IMR-90 (cell line): Measurements from ENCODE around the gene CSRNP3. TPM values are rescaled to one million over a fixed set of nuclear protein-coding genes. Genes with fewer than 3 reads are reported as not detected.

Experiments used
- ATAC-seq: fragments of 200-7000 bp; cut with Tn5 transposase; 2 replicates; pipeline ENCODE4 v1.9.1; 2020; ENCODE audit warnings: low read depth, mild to moderate bottlenecking, moderate library complexity
- BruUV-seq: library from RNA; stranded (reverse); fragments of 400-500 nt; replicated peaks from 2 replicates; lab custom pipeline; 2021; lab: Mats Ljungman, UMichigan
- CTCF ChIA-PET: fragments of 300-600 bp; formaldehyde crosslinking; extraction: SDS; loops from one replicate; lab custom pipeline; 2021; ENCODE audit warnings: antibody characterized with exemption; lab: Yijun Ruan, JAX
- POLR2A ChIA-PET: fragments of 300-600 bp; sonication (Branson Sonifier 250); formaldehyde crosslinking; loops from one replicate; lab custom pipeline; 2022; ENCODE audit warnings: antibody characterized with exemption; ENCODE audit not compliant: unreplicated experiment; lab: Charles Lee
- DNase-seq: peaks from one replicate; pipeline ENCODE4 v3.0.0; 2013
- H2AFZ ChIP-seq: replicated peaks from 2 replicates; pipeline ENCODE3; 2013; ENCODE audit warnings: low read length, mild to moderate bottlenecking; ENCODE audit not compliant: poor library complexity
- H2AK5ac ChIP-seq: 2 replicates; pipeline ENCODE4 v1.6.1; 2013; ENCODE audit warnings: low read depth, low read length, inconsistent platforms
- H2AK9ac ChIP-seq: replicated peaks from 2 replicates; pipeline ENCODE3; 2013; ENCODE audit warnings: mild to moderate bottlenecking, low read depth, low read length, moderate library complexity; ENCODE audit not compliant: poor library complexity
- H2BK120ac ChIP-seq: 2 replicates; pipeline ENCODE4 v1.6.1; 2013; ENCODE audit warnings: low read depth, low read length, inconsistent platforms
- H2BK15ac ChIP-seq: 3 replicates; pipeline ENCODE4 v1.6.1; 2013; ENCODE audit warnings: low read depth, low read length, inconsistent platforms
- H2BK20ac ChIP-seq: 2 replicates; pipeline ENCODE4 v1.6.1; 2013; ENCODE audit warnings: low read depth, mild to moderate bottlenecking, inconsistent platforms, low read length, moderate library complexity
- H2BK5ac ChIP-seq: 2 replicates; pipeline ENCODE4 v1.6.1; 2013; ENCODE audit warnings: mild to moderate bottlenecking, low read depth, low read length, inconsistent platforms; ENCODE audit not compliant: poor library complexity, severe bottlenecking
- H3K14ac ChIP-seq: replicated peaks from 2 replicates; pipeline ENCODE4 v1.6.1; 2013; ENCODE audit warnings: low read depth, low read length, inconsistent platforms
- H3K18ac ChIP-seq: 2 replicates; pipeline ENCODE4 v1.6.1; 2013; ENCODE audit warnings: low read depth, low read length, control low read depth
- H3K23ac ChIP-seq: 2 replicates; pipeline ENCODE4 v1.6.1; 2013; ENCODE audit warnings: low read depth, low read length, inconsistent platforms
- H3K27ac ChIP-seq: 2 replicates; pipeline ENCODE4 v1.5.1; 2013; ENCODE audit warnings: mild to moderate bottlenecking, control low read depth, low read length; ENCODE audit not compliant: insufficient read depth
- H3K27me3 ChIP-seq: 2 replicates; pipeline ENCODE4 v1.6.1; 2013; ENCODE audit warnings: low read length; ENCODE audit not compliant: control insufficient read depth, insufficient read depth
- H3K36me3 ChIP-seq: 2 replicates; pipeline ENCODE4 v1.6.1; 2013; ENCODE audit warnings: low read length, mixed read lengths; ENCODE audit not compliant: control insufficient read depth, insufficient read depth
- H3K4ac ChIP-seq: 2 replicates; pipeline ENCODE4 v1.6.1; 2013; ENCODE audit warnings: low read depth, low read length, inconsistent platforms
- H3K4me1 ChIP-seq: 2 replicates; pipeline ENCODE4 v1.6.1; 2013; ENCODE audit warnings: low read length, mixed read lengths; ENCODE audit not compliant: control insufficient read depth, insufficient read depth
- H3K4me2 ChIP-seq: 2 replicates; pipeline ENCODE4 v1.6.1; 2013; ENCODE audit warnings: low read depth, mild to moderate bottlenecking, control low read depth, low read length, moderate library complexity
- H3K4me3 ChIP-seq: 2 replicates; pipeline ENCODE4 v1.5.1; 2013; ENCODE audit warnings: low read depth, mild to moderate bottlenecking, control low read depth, low read length, moderate library complexity; ENCODE audit not compliant: insufficient read depth
- H3K56ac ChIP-seq: 2 replicates; pipeline ENCODE4 v1.6.1; 2013; ENCODE audit warnings: low read length, inconsistent platforms; ENCODE audit not compliant: insufficient read depth; ENCODE audit errors: extremely low read depth
- H3K79me1 ChIP-seq, 2 experiments: 2 replicates each; pipeline ENCODE4 v1.6.1; 2013; ENCODE audit warnings: low read length in 2 of 2, inconsistent platforms in 1 of 2, low read depth in 1 of 2
- H3K9ac ChIP-seq: 2 replicates; pipeline ENCODE4 v1.6.1; 2013; ENCODE audit warnings: low read depth, low read length, control low read depth
- H3K9me1 ChIP-seq: 2 replicates; pipeline ENCODE4 v1.6.1; 2013; ENCODE audit warnings: low read length, inconsistent platforms; ENCODE audit not compliant: insufficient read depth
- H3K9me3 ChIP-seq: 2 replicates; pipeline ENCODE4 v1.6.1; 2013; ENCODE audit warnings: low read length; ENCODE audit not compliant: control insufficient read depth, insufficient read depth
- H4K20me1 ChIP-seq: 2 replicates; pipeline ENCODE4 v1.6.1; 2013; ENCODE audit warnings: low read length, inconsistent platforms; ENCODE audit not compliant: insufficient read depth
- H4K5ac ChIP-seq: 2 replicates; pipeline ENCODE4 v1.6.1; 2013; ENCODE audit warnings: mild to moderate bottlenecking, low read depth, low read length, control low read depth
- H4K8ac ChIP-seq, 2 experiments: 2 replicates each; pipeline ENCODE4 v1.6.1; 2013; ENCODE audit warnings: low read depth in 2 of 2, low read length in 2 of 2, control low read depth in 1 of 2, inconsistent platforms in 1 of 2
- H4K91ac ChIP-seq: 2 replicates; pipeline ENCODE4 v1.6.1; 2013; ENCODE audit warnings: low read depth, low read length, inconsistent platforms; ENCODE audit not compliant: insufficient read depth
- BHLHE40 ChIP-seq: fragments of 150-350 bp; IDR thresholded peaks from 2 replicates; pipeline ENCODE4 v1.6.1; 2016; ENCODE audit warnings: mild to moderate bottlenecking, low read depth, low read length
- CEBPB ChIP-seq: IDR thresholded peaks from 2 replicates; pipeline ENCODE4 v1.6.1; 2012; ENCODE audit warnings: low read depth, low read length, improper control_type of control experiment
- ELK1 ChIP-seq: fragments of 150-350 bp; IDR thresholded peaks from 2 replicates; pipeline ENCODE4 v1.6.1; 2016; ENCODE audit warnings: low read depth, mild to moderate bottlenecking, low read length, moderate library complexity, borderline replicate concordance
- FOS ChIP-seq: fragments of 150-350 bp; IDR thresholded peaks from 2 replicates; pipeline ENCODE4 v1.6.1; 2016; ENCODE audit warnings: low read depth, low read length
- MXI1 ChIP-seq: IDR thresholded peaks from 2 replicates; pipeline ENCODE4 v1.6.1; 2012; ENCODE audit warnings: low read depth, mild to moderate bottlenecking, low read length, moderate library complexity, borderline replicate concordance
- NFE2L2 ChIP-seq: fragments of 150-350 bp; IDR thresholded peaks from 2 replicates; pipeline ENCODE4 v1.6.1; 2016; ENCODE audit warnings: low read depth, mild to moderate bottlenecking, low read length
- POLR2A ChIP-seq: IDR thresholded peaks from 2 replicates; pipeline ENCODE4 v1.6.1; 2012; ENCODE audit warnings: mild to moderate bottlenecking, low read depth, low read length
- RCOR1 ChIP-seq: IDR thresholded peaks from 2 replicates; pipeline ENCODE4 v1.6.1; 2012; ENCODE audit warnings: mild to moderate bottlenecking, low read length, improper control_type of control experiment; ENCODE audit not compliant: insufficient replicate concordance
- RFX5 ChIP-seq: IDR thresholded peaks from 2 replicates; pipeline ENCODE4 v1.8.0; 2012; ENCODE audit warnings: low read depth, mild to moderate bottlenecking, low read length, moderate library complexity
- SMC3 ChIP-seq: fragments of 150-350 bp; IDR thresholded peaks from 2 replicates; pipeline ENCODE4 v1.6.1; 2016; ENCODE audit warnings: low read depth, mild to moderate bottlenecking, antibody characterized with exemption, low read length, moderate library complexity
- WGBS, 2 experiments: methylation state at CpG; one replicate each; pipeline versions ENCODE4 v1.1.5 to v1.1.7; 2013; ENCODE audit warnings: missing lambda C conversion rate in 2 of 2; ENCODE audit not compliant: insufficient read length in 1 of 2; ENCODE audit errors: extremely low coverage in 2 of 2; 5-methylcytosine and 5-hydroxymethylcytosine counted together
- dilution Hi-C: fragments of 300-500 bp; cut with HindIII; formaldehyde crosslinking; loops from one replicate; pipeline ENCODE4 v1.14.3; 2018; ENCODE audit warnings: low sequenced_read_pairs; ENCODE audit not compliant: unreplicated experiment
- in situ Hi-C: fragments of 300-500 bp; cut with MboI; formaldehyde crosslinking; loops from 3 replicates; pipeline ENCODE4 v1.14.3; 2019; ENCODE audit warnings: low sequenced_read_pairs, inconsistent platforms, mixed read lengths
- intact Hi-C: fragments of 100-400 bp; cut with micrococcal nuclease; formaldehyde crosslinking; loops from 2 replicates; pipeline ENCODE4 v1.10.0; 2022
- polyA plus RNA-seq, 3 experiments: library from polyadenylated mRNA; depleted of rRNA; stranded (reverse); fragments of >200 nt; gene quantifications; 2 replicates each; pipeline ENCODE4 v1.2.3, GENCODE V29; 2012; ENCODE audit warnings: low replicate concordance in 1 of 3
- total RNA-seq: library from RNA; depleted of rRNA; stranded (reverse); fragments of >200 nt; gene quantifications from 2 replicates; pipeline ENCODE4 v1.2.3, GENCODE V29; 2012
- TF ChIP-seq, protein P1 (sequence below): conservative IDR thresholded peaks from 2 replicates; pipeline ENCODE4 v1.5.1; 2012; ENCODE audit warnings: mild to moderate bottlenecking, low read depth, low read length, improper control_type of control experiment

The CSRNP3 gene
- total and polyA plus RNA-seq, 2 of the 4 experiments (the other 2 are of a cell fraction): 0.21 to 0.72 TPM

DNA sequence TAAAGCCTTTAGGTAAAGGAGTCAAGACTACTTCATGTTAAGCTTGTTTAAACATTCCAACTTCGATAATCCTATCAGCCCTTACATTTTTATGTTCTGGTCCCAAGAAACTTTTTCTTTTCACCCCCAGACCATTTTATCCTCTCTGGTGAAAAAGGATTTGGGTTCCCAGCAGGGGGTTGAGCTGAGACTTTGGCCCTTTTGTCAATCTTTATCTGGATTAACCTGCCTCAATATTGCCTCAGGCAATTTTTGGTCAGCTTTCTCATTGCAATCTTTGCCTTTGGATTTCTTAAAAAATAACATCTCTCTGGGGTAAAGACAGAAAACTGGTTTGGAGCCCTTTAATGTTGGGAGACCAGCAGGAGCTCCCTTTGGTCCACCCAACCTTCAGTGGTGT lies 33.9 kb upstream of the CSRNP3 start:
- H3K79me1 ChIP-seq: no peaks in the 10 kb centered on the region
- no peaks in the 10 kb centered on the region for H4K20me1 ChIP-seq
- H2BK20ac ChIP-seq: no peak overlapping the region
- H3K23ac ChIP-seq: no peak overlapping the region
- no peak for DNase-seq
- no peak overlapping the region for H2BK120ac ChIP-seq
- H4K5ac ChIP-seq: no peak overlapping the region
- no peak overlapping the region for H4K8ac ChIP-seq
- H3K9me3 ChIP-seq: no peaks in the 10 kb centered on the region
- H3K4me2 ChIP-seq: no peak overlapping the region
- H2AFZ ChIP-seq: no peak overlapping the region
- no peak overlapping the region for H3K27ac ChIP-seq
- no peaks in the 10 kb centered on the region for H3K36me3 ChIP-seq
- in situ Hi-C loops: no loop called here
- H3K4ac ChIP-seq: no peak overlapping the region
- no peak overlapping the region for H3K4me3 ChIP-seq
- H2BK15ac ChIP-seq: no peak overlapping the region
- H3K9me1 ChIP-seq: no peaks in the 10 kb centered on the region
- intact Hi-C loops: no loop called here
- H3K4me1 ChIP-seq: no peaks in the 10 kb centered on the region
- BruUV-seq: no TSS peak
- WGBS, 2 experiments: no CpG with 5 or more reads among the region's 1 CpG
- no peak overlapping the region for H2AK9ac ChIP-seq
- ATAC-seq: no peak
- H3K27me3 ChIP-seq: no peaks in the 10 kb centered on the region
- TF ChIP-seq NFE2L2 (no peak), BHLHE40 (no peak), MXI1 (no peak), CEBPB (no peak), ELK1 (no peak), RFX5 (no peak), SMC3 (no peak), FOS (no peak), RCOR1 (no peak), POLR2A (no peak)
- TF ChIP-seq, protein P1, sequence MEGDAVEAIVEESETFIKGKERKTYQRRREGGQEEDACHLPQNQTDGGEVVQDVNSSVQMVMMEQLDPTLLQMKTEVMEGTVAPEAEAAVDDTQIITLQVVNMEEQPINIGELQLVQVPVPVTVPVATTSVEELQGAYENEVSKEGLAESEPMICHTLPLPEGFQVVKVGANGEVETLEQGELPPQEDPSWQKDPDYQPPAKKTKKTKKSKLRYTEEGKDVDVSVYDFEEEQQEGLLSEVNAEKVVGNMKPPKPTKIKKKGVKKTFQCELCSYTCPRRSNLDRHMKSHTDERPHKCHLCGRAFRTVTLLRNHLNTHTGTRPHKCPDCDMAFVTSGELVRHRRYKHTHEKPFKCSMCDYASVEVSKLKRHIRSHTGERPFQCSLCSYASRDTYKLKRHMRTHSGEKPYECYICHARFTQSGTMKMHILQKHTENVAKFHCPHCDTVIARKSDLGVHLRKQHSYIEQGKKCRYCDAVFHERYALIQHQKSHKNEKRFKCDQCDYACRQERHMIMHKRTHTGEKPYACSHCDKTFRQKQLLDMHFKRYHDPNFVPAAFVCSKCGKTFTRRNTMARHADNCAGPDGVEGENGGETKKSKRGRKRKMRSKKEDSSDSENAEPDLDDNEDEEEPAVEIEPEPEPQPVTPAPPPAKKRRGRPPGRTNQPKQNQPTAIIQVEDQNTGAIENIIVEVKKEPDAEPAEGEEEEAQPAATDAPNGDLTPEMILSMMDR: no peak
- H3K18ac ChIP-seq: no peak overlapping the region
- CTCF ChIA-PET: no interaction called here
- H3K9ac ChIP-seq: no peak overlapping the region
- no peak overlapping the region for H2BK5ac ChIP-seq
- no peak overlapping the region for H3K56ac ChIP-seq
- no peak overlapping the region for H3K14ac ChIP-seq
- H4K91ac ChIP-seq: no peak overlapping the region
- POLR2A ChIA-PET: interaction anchor here (0.6 kb wide), 1 partner anchor 150 kb away, joined by 3 read pairs; no protein-coding TSS in a partner anchor
- dilution Hi-C loops: no loop called here
- no peak overlapping the region for H2AK5ac ChIP-seq
